K562 (cell line): ENCODE data around the gene PNLIPRP2. TPM values are rescaled to one million over a fixed set of nuclear protein-coding genes. Genes with fewer than 3 reads are reported as not detected.

Experiments
- ATAC-seq: fragments of 200-7000 bp; cut with Tn5 transposase; 3 replicates; pipeline ENCODE4 v1.9.1; 2020; ENCODE audit warnings: moderate library complexity
- BruUV-seq: library from RNA; stranded (reverse); fragments of 400-500 nt; replicated peaks from 2 replicates; lab custom pipeline; 2021; lab: Mats Ljungman, UMichigan
- CTCF ChIA-PET: fragments of 300-600 bp; formaldehyde crosslinking; extraction: SDS; loops from one replicate; lab custom pipeline; 2021; ENCODE audit warnings: low intra/inter-chr PET ratio; lab: Yijun Ruan, JAX
- POLR2A ChIA-PET: fragments of 300-600, 350-650 bp; sonication (Branson Sonifier 250); formaldehyde crosslinking; extraction: SDS; loops from one replicate; lab custom pipeline; 2021; ENCODE audit warnings: antibody characterized with exemption, inconsistent platforms; lab: Yijun Ruan, JAX
- DNase-seq, 4 experiments: peaks; one replicate each; pipeline versions ENCODE4 v3.0.0 to v3.0.0-alpha.2; 2011 to 2018; ENCODE audit warnings: low spot score in 3 of 4, mixed read lengths in 3 of 4; ENCODE audit errors: extremely low read depth in 1 of 4
- FAIRE-seq: peaks from 2 replicates; lab custom pipeline; 2011; peaks lifted over from hg19 to GRCh38; lab: Jason Lieb, UNC
- H2AFZ ChIP-seq: 2 replicates; pipeline ENCODE4 v1.6.0; 2011; ENCODE audit warnings: low read depth, low read length, control low read depth, inconsistent platforms
- H3K27ac ChIP-seq: fragments of 200-600 bp; 3 replicates; pipeline ENCODE4 v1.8.0; 2011; ENCODE audit warnings: low read depth, mild to moderate bottlenecking, control low read depth, inconsistent platforms, low read length, moderate library complexity, mixed read lengths; ENCODE audit errors: extremely low read depth
- H3K27me3 ChIP-seq, 2 experiments: fragments of 300-600 bp in 1 of 2; 2 replicates in 1 of 2; 3 replicates in 1 of 2; pipeline versions ENCODE4 v1.6.0 to v1.8.0; 2011; ENCODE audit warnings: inconsistent platforms in 2 of 2, low read length in 2 of 2, mild to moderate bottlenecking in 1 of 2, mixed read lengths in 1 of 2, moderate library complexity in 1 of 2; ENCODE audit not compliant: control insufficient read depth in 2 of 2, insufficient read depth in 2 of 2
- H3K36me3 ChIP-seq: fragments of 300-600 bp; 3 replicates; pipeline ENCODE4 v1.8.0; 2011; ENCODE audit warnings: mild to moderate bottlenecking, low read length, inconsistent platforms; ENCODE audit not compliant: control insufficient read depth, insufficient read depth
- H3K4me1 ChIP-seq, 2 experiments: fragments of 200-600 bp in 1 of 2; replicated peaks in 1 of 2; 2 replicates in 1 of 2; 3 replicates in 1 of 2; pipeline versions ENCODE4 v1.5.1 to v1.8.0; 2011; ENCODE audit warnings: inconsistent platforms in 2 of 2, low read length in 2 of 2, mild to moderate bottlenecking in 1 of 2, mixed read lengths in 1 of 2, moderate library complexity in 1 of 2; ENCODE audit not compliant: control insufficient read depth in 2 of 2, insufficient read depth in 2 of 2
- H3K4me2 ChIP-seq: 2 replicates; pipeline ENCODE4 v1.6.1; 2011; ENCODE audit warnings: low read length, control low read depth, inconsistent platforms, mixed read lengths; ENCODE audit not compliant: insufficient read depth
- H3K4me3 ChIP-seq: fragments of 200-600 bp; sonication (generic), shearing (Covaris generic); 2 replicates; pipeline ENCODE4 v1.5.1; 2016; ENCODE audit warnings: control low read depth, inconsistent platforms
- H3K79me2 ChIP-seq: fragments of 200-600 bp; 3 replicates; pipeline ENCODE4 v1.8.0; 2011; ENCODE audit warnings: low read length, inconsistent platforms; ENCODE audit not compliant: control insufficient read depth, insufficient read depth
- H3K9ac ChIP-seq, 2 experiments: 2 replicates each; pipeline versions ENCODE4 v1.6.0 to v1.6.1; 2011; ENCODE audit warnings: low read depth in 2 of 2, low read length in 2 of 2, control low read depth in 1 of 2, inconsistent platforms in 1 of 2, mild to moderate bottlenecking in 1 of 2, mixed read lengths in 1 of 2; ENCODE audit not compliant: insufficient read depth in 1 of 2
- H3K9me1 ChIP-seq: one replicate; pipeline ENCODE4 v1.6.0; 2011; ENCODE audit warnings: inconsistent platforms, mild to moderate bottlenecking, low read length, moderate library complexity; ENCODE audit not compliant: control insufficient read depth, insufficient read depth
- H3K9me3 ChIP-seq: replicated peaks from 2 replicates; pipeline ENCODE4 v1.5.1; 2011; ENCODE audit warnings: low read depth, low read length, inconsistent platforms; ENCODE audit not compliant: control insufficient read depth, insufficient read depth
- H4K20me1 ChIP-seq: replicated peaks from 2 replicates; pipeline ENCODE4 v1.6.1; 2011; ENCODE audit warnings: low read length, inconsistent platforms, mixed read lengths; ENCODE audit not compliant: control insufficient read depth, insufficient read depth
- AFF4 ChIP-seq: sonication (generic); formaldehyde crosslinking; IDR thresholded peaks from 2 replicates; pipeline ENCODE4 v1.8.0; 2023; ENCODE audit warnings: mild to moderate bottlenecking, missing genetic modification reagents
- ATF7 ChIP-seq: fragments of 450-650 bp; IDR thresholded peaks from 2 replicates; pipeline ENCODE4 v1.7.1; 2014; ENCODE audit warnings: mild to moderate bottlenecking, moderate library complexity
- GABPB2 ChIP-seq: fragments of 250-450 bp; sonication (Bioruptor Pico); conservative IDR thresholded peaks from 2 replicates; pipeline ENCODE4 v1.5.1; 2021; ENCODE audit warnings: mild to moderate bottlenecking
- HCFC1 ChIP-seq: IDR thresholded peaks from 2 replicates; pipeline ENCODE4 v1.6.1; 2012; ENCODE audit warnings: low read depth, low read length, improper control_type of control experiment
- HMBOX1 ChIP-seq: sonication (generic); IDR thresholded peaks from 2 replicates; pipeline ENCODE4 v1.6.1; 2016
- MAFG ChIP-seq: fragments of 450-650 bp; conservative IDR thresholded peaks from 2 replicates; pipeline ENCODE4 v1.6.1; 2016; ENCODE audit warnings: missing genetic modification characterization, missing compliant biosample characterization
- MEIS2 ChIP-seq: fragments of 450-650 bp; IDR thresholded peaks from 2 replicates; pipeline ENCODE4 v1.6.1; 2014; ENCODE audit warnings: mild to moderate bottlenecking; ENCODE audit not compliant: partially characterized antibody
- SREBF2 ChIP-seq: sonication (generic); formaldehyde crosslinking; IDR thresholded peaks from 2 replicates; pipeline ENCODE4 v1.4.0; 2020; ENCODE audit warnings: mild to moderate bottlenecking, missing genetic modification reagents
- ZNF143 ChIP-seq: sonication (generic); formaldehyde crosslinking; IDR thresholded peaks from 2 replicates; pipeline ENCODE4 v1.9.0; 2022; ENCODE audit warnings: mild to moderate bottlenecking, missing genetic modification reagents
- WGBS: fragments of 100-300 bp; shearing (Covaris generic); methylation state at CpG from one replicate; pipeline ENCODE4 v1.1.6; 2016; ENCODE audit warnings: low coverage, mixed read lengths; ENCODE audit not compliant: insufficient coverage; ENCODE audit errors: missing lambda C conversion rate; 5-methylcytosine and 5-hydroxymethylcytosine counted together
- in situ Hi-C: fragments of 300-500 bp; cut with MboI; formaldehyde crosslinking; loops from 4 replicates; pipeline ENCODE4 v1.15.0; 2018; ENCODE audit warnings: inconsistent platforms, mixed read lengths
- intact Hi-C: fragments of 100-400 bp; cut with micrococcal nuclease; formaldehyde crosslinking; loops from 2 replicates; pipeline ENCODE4 v1.14.2; 2022
- polyA plus RNA-seq, 8 experiments: library from polyadenylated mRNA; depleted of rRNA in 4 of 8; stranded (reverse) in 5 of 8; unstranded in 3 of 8; fragments of >200 nt; fragmentation: Nextera tagmentation in 2 of 8; fragmentation: Illumina TruSeq in 1 of 8; extraction: Ambion mirVana in 2 of 8; extraction: Trizol in 1 of 8; gene quantifications; 2 replicates each; pipeline versions ENCODE4 v1.2.1 to v1.2.3, GENCODE V29; 2011 to 2014; ENCODE audit warnings: inconsistent platforms in 1 of 8, missing spikeins in 1 of 8
- total RNA-seq, 7 experiments: library from RNA; depleted of rRNA in 6 of 7; stranded (reverse); fragments of >200 nt in 6 of 7; fragmentation: Illumina TruSeq in 2 of 7; extraction: Trizol in 2 of 7; gene quantifications; 2 replicates each; pipeline versions ENCODE4 v1.2.1 to v1.2.3, GENCODE V29; 2011 to 2021; ENCODE audit warnings: low replicate concordance in 1 of 7

Gene PNLIPRP2
- total and polyA plus RNA-seq, 9 of the 15 experiments (the other 6 are each of a cell fraction or from before 2014, with no cell fraction given): 0.38 TPM; not detected in 8

- H3K36me3 ChIP-seq: no peaks in the 10 kb centered on the region
- H3K4me1 ChIP-seq: no peaks in the 10 kb centered on the region
- ATAC-seq (no peak), FAIRE-seq (no peak), DNase-seq (no peak)
- H2AFZ ChIP-seq: no peak overlapping the region
- H3K4me2 ChIP-seq: no peak overlapping the region
- no TSS peak for BruUV-seq
- POLR2A ChIA-PET: no interaction called here
- no peak overlapping the region for H3K27ac ChIP-seq
- H3K9me1 ChIP-seq: no peaks in the 10 kb centered on the region
- H4K20me1 ChIP-seq: no peaks in the 10 kb centered on the region
- no peak for TF ChIP-seq MAFG (tag)
- TF ChIP-seq HMBOX1: no peak
- TF ChIP-seq SREBF2 (CRISPR knock-in tag): no peak
- no peak for TF ChIP-seq AFF4 (CRISPR knock-in tag)
- TF ChIP-seq MEIS2: no peak
- TF ChIP-seq ATF7: no peak
- TF ChIP-seq GABPB2 (CRISPR knock-in tag): no peak
- no peak for TF ChIP-seq ZNF143 (CRISPR knock-in tag)
- TF ChIP-seq HCFC1: no peak
- H3K9me3 ChIP-seq: no peaks in the 10 kb centered on the region
- CTCF ChIA-PET: no interaction called here
- intact Hi-C loops (no loop called here), in situ Hi-C loops (no loop called here)
- H3K79me2 ChIP-seq: no peaks in the 10 kb centered on the region
- H3K4me3 ChIP-seq: no peak overlapping the region
- no peak overlapping the region for H3K9ac ChIP-seq
- 0% methylated on average over 1 of the region's 2 CpGs for WGBS
- no peaks in the 10 kb centered on the region; a peak in 1 of 5 replicates for H3K27me3 ChIP-seq
Measured at GRCh38 chr10:116655568-116655967, 34.8 kb downstream of the PNLIPRP2 start.
